GM21360 (cell line): ENCODE results near the gene HSH2D.
"Not testable (repeated sequence)": the region's sequence is repeated elsewhere in the genome, so short reads cannot be mapped to it uniquely, and the experiment has no call there.

Experiments
- ATAC-seq: cut with Tn5 transposase; IDR thresholded peaks from one replicate; pipeline ENCODE4 v1.9.1; 2021; ENCODE audit warnings: mild to moderate bottlenecking, moderate library complexity; ENCODE audit not compliant: unreplicated experiment

Gene HSH2D

DNA sequence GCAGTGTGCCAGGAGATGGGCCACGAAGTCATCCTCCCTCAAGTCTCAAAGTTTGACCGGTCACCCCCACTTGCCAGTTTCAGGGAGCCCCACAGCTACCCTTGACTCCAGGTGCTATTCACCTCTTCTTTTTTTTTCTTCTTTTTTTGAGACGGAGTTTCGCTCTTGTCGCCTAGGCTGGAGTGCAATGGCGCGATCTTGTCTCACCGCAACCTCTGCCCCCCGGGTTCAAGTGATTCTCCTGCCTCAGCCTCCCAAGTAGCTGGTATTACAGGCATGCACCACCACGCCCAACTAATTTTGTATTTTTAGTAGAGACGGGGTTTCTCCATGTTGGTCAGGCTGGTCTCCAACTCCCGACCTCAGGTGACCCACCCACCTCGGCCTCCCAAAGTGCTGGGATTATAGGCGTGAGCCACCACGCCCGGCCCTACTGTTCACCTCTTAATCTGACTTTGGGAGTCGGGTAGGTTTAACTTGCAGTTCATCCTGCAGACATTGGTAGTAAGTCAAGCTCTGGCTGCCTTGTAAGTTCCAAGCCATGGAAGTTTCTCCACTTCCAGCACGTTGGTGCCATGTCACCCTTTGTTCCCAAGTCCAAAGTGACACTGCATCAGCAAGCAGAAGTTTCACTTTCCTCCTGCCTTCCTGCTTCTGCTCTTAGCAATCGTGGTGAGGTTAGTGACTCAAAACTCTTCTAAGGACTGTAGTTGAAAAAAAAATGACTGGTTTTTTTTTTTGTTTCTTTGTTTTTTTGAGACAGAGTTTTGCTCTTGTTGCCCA, 24.2 kb upstream of the HSH2D start:
- ATAC-seq: not testable (repeated sequence)

GRCh38 chr19:16121141-16121540, 22.3 kb upstream of the HSH2D start:
- ATAC-seq: no peak

DNA sequence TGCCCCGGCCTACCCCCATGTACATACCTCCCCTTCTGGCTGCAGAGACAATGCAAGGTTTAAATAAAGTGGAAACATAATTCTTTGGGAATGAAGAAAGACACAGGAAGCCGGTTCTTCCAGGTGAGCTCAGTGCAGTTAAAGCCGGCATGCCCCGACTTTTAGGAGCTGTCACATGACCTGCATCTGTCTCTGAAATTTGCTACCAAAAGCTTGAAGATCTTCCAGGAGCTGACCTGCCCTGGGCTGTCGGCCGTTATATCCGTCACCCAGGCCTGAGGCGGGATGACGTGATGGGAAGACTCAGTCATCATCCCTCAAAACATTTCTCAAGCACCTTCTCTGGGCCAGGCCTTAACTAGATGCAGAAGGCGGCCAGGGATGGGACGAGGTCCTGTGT, 21.5 kb upstream of the HSH2D start:
- no peak for ATAC-seq

- ATAC-seq: no peak
Observed at GRCh38 chr19:16124953-16125352, 18.5 kb upstream of the HSH2D start.

GRCh38 chr19:16125737-16126495, 17.6 kb upstream of the HSH2D start:
- no peak for ATAC-seq

GRCh38 chr19:16127080-16127479, 16.4 kb upstream of the HSH2D start:
- no peak for ATAC-seq

- ATAC-seq: no peak
Observed at GRCh38 chr19:16127776-16128371, 15.6 kb upstream of the HSH2D start.

DNA sequence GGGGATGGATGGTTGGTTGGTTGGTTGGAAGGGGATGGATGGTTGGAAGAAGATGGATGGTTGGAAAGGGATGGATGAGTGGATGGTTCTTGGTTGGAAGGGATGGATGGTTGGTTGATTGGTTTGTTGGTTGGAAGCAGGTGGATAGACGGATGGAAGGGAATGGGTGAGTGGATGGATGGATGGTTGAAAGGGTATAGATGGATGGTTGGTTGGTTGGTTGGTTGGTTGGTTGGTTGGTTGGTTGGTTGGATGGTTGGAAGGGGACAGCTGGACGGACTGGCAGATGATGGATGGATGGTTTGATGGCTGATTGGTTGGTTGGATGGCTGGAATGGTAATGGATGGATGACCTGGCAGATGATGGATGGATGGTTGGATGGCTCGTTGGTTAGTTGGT, 11.8 kb upstream of the HSH2D start:
- ATAC-seq: no peak

DNA sequence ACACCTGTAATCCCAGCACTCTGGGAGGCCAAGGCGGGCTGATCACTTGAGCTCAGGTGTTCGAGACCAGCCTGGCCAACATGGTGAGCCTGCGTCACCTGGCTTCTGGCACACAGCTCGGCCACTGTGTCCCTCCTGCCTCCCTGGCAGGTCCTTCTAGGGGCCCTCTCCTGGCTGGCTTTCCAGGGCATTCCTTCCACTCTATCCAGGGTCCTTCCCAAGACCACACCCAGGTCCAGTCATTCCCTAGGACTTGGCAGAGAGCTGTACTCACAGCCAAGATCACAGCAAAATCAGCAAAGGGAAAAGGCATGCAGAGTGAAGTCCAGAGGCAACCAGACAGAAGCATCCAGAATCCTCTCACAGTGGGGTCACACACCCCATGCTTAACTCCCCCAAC, 9.7 kb upstream of the HSH2D start:
- ATAC-seq: no peak

GRCh38 chr19:16134510-16134909, 9.0 kb upstream of the HSH2D start:
- no peak for ATAC-seq

DNA sequence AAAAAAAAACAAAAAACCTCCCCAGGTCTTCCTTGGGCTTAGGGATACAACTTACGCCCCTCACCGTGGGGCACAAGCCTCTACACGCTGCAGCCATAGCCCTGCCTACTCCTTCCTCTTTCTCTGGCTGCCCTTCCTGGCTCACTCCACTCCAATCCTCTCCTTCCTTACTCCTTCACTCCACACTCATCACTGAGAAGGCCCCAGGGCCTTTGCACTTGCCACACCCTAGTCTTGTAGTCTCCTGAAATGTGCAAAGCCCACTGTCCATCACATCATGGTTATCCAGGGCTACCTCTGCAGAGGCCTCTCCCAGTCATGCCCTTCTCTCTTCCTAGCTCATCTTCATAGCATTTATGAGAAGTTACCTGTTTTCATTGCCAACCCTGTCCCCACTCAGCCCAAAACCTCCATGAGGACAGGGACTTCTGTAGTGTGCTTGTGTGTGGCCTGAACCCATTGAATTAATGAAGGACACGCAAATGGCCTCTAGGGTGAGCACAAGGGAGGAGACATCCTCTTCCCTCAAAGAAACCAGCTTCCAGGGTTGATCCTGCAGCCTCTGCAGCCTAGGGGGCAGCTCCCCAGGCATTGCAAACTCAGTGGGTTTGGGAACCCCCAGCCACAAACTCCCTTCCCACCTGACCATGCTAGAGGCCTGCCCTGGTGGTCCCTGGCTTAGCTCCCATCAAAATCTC, 7.9 kb upstream of the HSH2D start:
- ATAC-seq: no peak

DNA sequence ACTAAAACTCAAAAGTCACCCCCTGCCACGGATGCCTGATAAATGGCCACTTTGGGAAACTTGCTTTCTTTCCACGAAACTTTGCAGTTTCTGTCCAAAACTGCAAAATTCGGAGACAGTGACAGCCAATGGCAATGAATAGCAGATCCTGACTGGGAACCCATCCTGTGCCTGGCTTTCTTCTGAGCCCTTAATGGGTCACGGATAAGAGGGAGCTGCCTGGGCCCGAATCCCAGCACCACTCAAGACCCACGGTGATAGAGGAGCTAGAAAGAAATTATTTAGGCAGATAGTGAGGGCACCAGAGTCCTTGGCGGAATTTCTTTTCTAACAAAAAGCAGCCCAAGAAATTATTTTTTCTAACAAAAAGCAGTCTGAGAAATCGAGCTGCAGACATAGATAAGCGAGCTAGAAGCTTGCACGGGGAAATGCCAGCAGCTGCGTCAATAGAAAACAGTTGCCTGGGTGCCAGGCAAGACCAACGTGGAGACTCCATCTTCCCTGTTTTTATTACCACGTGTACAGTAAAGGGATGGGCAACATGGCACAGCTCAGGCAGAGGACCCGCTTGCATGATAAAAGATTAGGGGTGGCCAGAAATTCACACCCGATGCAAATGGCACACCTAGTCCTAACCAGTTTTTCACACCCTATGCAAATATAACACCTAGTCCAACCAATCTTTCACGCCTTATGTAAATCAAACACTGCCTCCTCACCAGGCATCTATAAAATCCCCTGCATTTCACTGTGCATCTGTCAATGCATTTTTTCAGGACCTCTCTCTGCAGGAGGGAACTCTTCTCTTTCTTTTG, 7.1 kb upstream of the HSH2D start:
- no peak for ATAC-seq

- ATAC-seq: no peak
Observed at GRCh38 chr19:16139752-16140151, 3.7 kb upstream of the HSH2D start.

DNA sequence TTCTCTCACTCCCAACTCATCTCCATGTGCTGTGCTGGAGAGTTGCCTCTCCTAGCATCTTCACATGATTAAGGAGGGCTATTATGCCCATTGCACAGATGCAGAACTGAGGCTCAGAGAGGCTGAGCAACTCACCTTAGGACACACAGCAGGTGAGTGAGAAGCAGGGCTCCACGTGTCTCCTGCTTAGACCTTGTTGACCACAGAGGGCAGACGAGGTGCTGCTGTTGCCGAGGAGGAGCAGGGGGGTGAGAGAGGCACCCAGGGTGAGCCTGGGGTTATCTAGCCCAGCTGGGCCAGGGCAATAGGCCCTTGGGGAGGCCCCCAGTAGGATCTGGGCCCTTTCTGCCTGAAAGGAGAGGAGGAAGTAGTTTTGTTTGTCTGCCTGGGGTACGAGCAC, 2.4 kb upstream of the HSH2D start:
- ATAC-seq: no peak

GRCh38 chr19:16142032-16142580, 1.4 kb upstream of the HSH2D start:
- no peak for ATAC-seq

- no peak for ATAC-seq
Observed at GRCh38 chr19:16144216-16144581, 714 bp downstream of the HSH2D start.

- no peak for ATAC-seq
Observed at GRCh38 chr19:16146112-16146511, 2.6 kb downstream of the HSH2D start.

- ATAC-seq: no peak
Observed at GRCh38 chr19:16148443-16149229, 5.2 kb downstream of the HSH2D start.

DNA sequence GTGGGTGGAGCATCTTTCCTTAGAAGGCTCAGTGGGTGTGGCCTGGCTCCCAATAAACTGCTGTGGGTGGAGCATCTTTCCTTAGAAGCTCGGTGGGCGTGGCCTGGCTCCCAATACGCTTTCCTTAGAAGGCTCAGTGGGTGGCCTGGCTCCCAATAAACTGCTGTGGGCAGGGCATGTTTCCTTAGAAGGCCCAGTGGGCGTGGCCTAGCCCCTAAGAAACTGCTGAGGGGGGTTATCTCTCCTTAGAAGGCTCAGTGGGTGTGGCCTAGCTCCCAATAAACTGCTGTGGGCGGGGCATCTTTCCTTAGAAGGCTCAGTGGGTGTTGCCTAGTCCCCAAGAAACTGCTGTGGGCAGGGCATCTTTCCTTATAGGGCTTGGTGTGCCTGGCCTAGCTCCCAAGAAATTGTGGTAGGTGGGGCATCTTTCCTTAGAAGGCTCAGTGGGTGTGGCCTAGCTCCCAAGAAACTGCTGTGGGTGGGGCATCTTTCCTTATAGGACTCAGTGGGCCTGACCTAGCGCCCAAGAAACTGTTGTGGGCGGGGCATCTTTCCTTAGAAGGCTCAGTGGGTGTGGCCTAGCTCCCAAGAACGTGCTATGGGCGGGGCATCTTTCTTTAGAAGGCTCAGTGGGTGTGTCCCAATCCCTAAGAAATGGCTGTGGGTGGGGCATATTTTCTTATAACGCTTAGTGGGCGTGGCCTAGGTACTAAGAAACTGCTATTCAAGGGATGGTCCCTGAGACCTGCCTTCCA, 10.3 kb downstream of the HSH2D start:
- ATAC-seq: no peak
